ENCODE measurements around the gene RANBP10.

- TF ChIP-seq, protein P1, sequence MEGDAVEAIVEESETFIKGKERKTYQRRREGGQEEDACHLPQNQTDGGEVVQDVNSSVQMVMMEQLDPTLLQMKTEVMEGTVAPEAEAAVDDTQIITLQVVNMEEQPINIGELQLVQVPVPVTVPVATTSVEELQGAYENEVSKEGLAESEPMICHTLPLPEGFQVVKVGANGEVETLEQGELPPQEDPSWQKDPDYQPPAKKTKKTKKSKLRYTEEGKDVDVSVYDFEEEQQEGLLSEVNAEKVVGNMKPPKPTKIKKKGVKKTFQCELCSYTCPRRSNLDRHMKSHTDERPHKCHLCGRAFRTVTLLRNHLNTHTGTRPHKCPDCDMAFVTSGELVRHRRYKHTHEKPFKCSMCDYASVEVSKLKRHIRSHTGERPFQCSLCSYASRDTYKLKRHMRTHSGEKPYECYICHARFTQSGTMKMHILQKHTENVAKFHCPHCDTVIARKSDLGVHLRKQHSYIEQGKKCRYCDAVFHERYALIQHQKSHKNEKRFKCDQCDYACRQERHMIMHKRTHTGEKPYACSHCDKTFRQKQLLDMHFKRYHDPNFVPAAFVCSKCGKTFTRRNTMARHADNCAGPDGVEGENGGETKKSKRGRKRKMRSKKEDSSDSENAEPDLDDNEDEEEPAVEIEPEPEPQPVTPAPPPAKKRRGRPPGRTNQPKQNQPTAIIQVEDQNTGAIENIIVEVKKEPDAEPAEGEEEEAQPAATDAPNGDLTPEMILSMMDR (IDR thresholded peaks at IDR 0.05), result no peak
- TF ChIP-seq POLR2AphosphoS5 (IDR thresholded peaks at IDR 0.05), result no peak
- no peak for TF ChIP-seq POLR2A (IDR thresholded peaks at IDR 0.05; ENCODE audit: low read depth)
- no peak for TF ChIP-seq EP300 (IDR thresholded peaks at IDR 0.05)
Observed at GRCh38 chr16:67736858-67737257, 69.5 kb downstream of the RANBP10 start.
